Lower lobe of right lung (tissue), 2 donors: ENCODE results near the gene SLC34A1. TPM values are rescaled to one million over a fixed set of nuclear protein-coding genes. Genes with fewer than 3 reads are reported as not detected.
A peak's percentile ranks its signal among the peaks of the same experiment; 100 is the strongest.
"Not testable (repeated sequence)": the region's sequence is repeated elsewhere in the genome, so short reads cannot be mapped to it uniquely, and the experiment has no call there.

Source experiments
- ATAC-seq, 2 donors: fragments of 200-7000 bp; cut with Tn5 transposase; one replicate each; pipeline ENCODE4 v1.9.1; 2020 to 2022; ENCODE audit warnings: mild to moderate bottlenecking in 2 of 2, moderate library complexity in 2 of 2
- DNase-seq: peaks from one replicate; pipeline ENCODE4 v3.0.0-alpha.2; 2020
- H3K27ac ChIP-seq: fragments of 200-600 bp; one replicate; pipeline ENCODE4 v1.8.0; 2022
- H3K27me3 ChIP-seq: fragments of 200-600 bp; one replicate; pipeline ENCODE4 v1.8.0; 2022; ENCODE audit warnings: low read depth
- H3K36me3 ChIP-seq: fragments of 200-600 bp; one replicate; pipeline ENCODE4 v1.8.0; 2022; ENCODE audit warnings: mild to moderate bottlenecking
- H3K4me1 ChIP-seq: fragments of 200-600 bp; one replicate; pipeline ENCODE4 v1.8.0; 2022
- H3K4me3 ChIP-seq: fragments of 200-600 bp; one replicate; pipeline ENCODE4 v1.8.0; 2022; ENCODE audit warnings: mild to moderate bottlenecking
- H3K9me3 ChIP-seq: fragments of 200-600 bp; one replicate; pipeline ENCODE4 v1.8.0; 2022
- CTCF ChIP-seq: fragments of 200-600 bp; IDR thresholded peaks from one replicate; pipeline ENCODE4 v1.8.0; 2022; ENCODE audit warnings: antibody characterized with exemption, mild to moderate bottlenecking
- intact Hi-C: fragments of 100-400 bp; cut with DNase I; formaldehyde crosslinking; loops from one replicate; pipeline ENCODE4 v1.11.0; 2022
- total RNA-seq: library from RNA; stranded (reverse); fragmentation: NEBNext Ultra II Directional; extraction: Animal tissue kit (Norgen Biotek cat#: 25700); gene quantifications from one replicate; pipeline ENCODE4 v1.2.1, GENCODE V29; 2021
- donor health status: DM: no; HTN: yes; CAD: no; lungs with severe emphysema.

Gene SLC34A1
- total RNA-seq, 1 donor from 2014 or later, result not detected

- H3K36me3 ChIP-seq, result peaks cover 10% of the 10 kb centered on the region
- intact Hi-C loops, result no loop called here
- H3K27ac ChIP-seq, result peak overlapping the region; percentile 72
- H3K4me3 ChIP-seq, result peak overlapping the region; percentile 48
- no peak for TF ChIP-seq CTCF
- no peaks in the 10 kb centered on the region for H3K27me3 ChIP-seq
- DNase-seq, result no peak
- no peak for ATAC-seq
- no peaks in the 10 kb centered on the region for H3K9me3 ChIP-seq
- H3K4me1 ChIP-seq, result peaks cover 39% of the 10 kb centered on the region
Observed at GRCh38 chr5:177371120-177372033, 12.9 kb upstream of the SLC34A1 start.

DNA sequence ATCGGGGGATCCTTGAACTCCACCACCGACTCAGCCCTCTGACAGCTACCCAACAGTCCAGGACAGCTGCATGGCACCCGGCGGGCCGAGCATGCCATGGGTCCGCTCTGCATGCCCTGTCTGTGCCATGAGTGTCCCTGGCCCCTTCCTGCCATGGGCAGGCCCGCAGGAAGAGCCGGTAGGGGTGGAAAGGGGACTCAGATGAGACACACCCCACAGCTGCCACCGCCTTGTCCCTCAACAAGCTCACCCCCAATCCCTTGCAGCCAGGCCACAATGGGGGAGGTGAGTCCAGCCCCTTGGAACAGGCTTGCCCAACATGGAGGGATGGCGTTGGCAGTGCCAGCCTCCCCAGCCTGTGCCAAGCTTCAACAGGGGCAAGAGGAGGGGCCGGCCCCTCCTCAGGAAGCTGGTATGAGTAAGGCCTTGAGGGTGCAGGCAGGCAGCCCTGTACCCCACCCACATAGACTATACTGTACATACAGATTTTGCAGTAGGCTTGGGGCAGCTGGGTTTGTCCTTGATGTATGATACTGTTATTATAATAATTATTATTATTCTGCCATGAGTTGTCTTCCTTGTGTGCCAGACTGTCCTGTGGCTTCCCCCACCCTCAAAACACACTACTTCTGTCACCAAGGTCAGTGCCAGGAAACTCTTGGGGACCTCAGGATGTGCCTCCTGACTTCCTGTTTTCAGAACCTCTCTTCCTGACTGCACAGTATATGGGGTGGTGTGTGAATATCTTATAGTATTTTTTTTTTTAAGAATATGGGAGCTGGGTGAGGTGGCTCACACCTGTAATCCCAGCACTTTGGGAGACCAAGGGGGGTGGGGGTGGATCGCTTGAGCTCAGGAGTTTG lies 12.0 kb upstream of the SLC34A1 start:
- TF ChIP-seq CTCF, result no peak
- intact Hi-C loops, result no loop called here
- no peaks in the 10 kb centered on the region for H3K9me3 ChIP-seq
- no peak overlapping the region for H3K4me3 ChIP-seq
- peaks cover 32% of the 10 kb centered on the region for H3K4me1 ChIP-seq
- no peak for ATAC-seq
- no peaks in the 10 kb centered on the region for H3K27me3 ChIP-seq
- peak overlapping the region; percentile 72 for H3K27ac ChIP-seq
- peaks cover 10% of the 10 kb centered on the region for H3K36me3 ChIP-seq
- no peak for DNase-seq

DNA sequence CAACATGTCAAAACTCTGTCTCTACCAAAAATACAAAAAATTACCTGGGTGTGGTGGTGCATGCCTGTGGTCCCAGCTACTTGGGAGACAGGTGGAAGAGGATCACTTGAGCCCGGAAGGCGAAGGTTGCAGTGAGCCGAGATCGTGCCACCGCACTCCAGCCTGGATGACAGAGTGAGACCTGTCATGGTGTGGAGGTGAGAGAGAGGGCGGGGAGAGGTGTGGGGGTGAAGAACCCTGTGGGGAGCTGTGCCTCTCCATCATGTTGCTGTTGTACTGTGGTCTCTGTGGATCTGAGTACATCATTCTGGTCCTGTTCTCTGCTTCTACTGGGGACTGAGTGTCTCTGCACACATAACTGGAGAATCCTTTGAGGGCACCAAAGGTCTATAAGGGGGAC lies 11.3 kb upstream of the SLC34A1 start:
- no peak for TF ChIP-seq CTCF
- Histone ChIP-seq H3K27ac (no peak overlapping the region), H3K9me3 (no peaks in the 10 kb centered on the region), H3K4me3 (no peak overlapping the region), H3K27me3 (no peaks in the 10 kb centered on the region), H3K36me3 (peaks cover 5% of the 10 kb centered on the region), H3K4me1 (peaks cover 25% of the 10 kb centered on the region)
- no peak for DNase-seq
- ATAC-seq, result no peak
- intact Hi-C loops, result no loop called here

DNA sequence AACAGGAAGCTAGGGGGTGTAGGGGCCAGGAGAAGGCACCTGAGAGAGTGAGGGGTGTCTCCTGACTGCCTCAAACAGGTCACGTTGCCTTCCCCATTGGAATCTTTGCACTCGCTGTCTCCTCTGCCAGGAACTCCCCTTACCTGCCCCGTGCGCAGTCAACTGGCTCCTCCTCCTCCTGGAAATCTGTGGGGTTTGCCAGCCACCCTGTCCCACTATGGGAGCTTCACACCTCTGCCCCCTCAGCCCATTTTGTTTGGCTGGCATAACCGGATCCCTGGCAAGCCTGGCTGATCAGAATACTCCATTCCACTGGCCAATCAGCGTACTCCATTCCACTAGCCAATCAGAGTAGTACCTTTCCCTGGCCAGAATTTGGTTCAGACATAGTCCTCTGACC lies 10.4 kb upstream of the SLC34A1 start:
- Histone ChIP-seq H3K4me1 (peaks cover 25% of the 10 kb centered on the region), H3K36me3 (no peaks in the 10 kb centered on the region), H3K27ac (no peak overlapping the region), H3K9me3 (no peaks in the 10 kb centered on the region), H3K27me3 (no peaks in the 10 kb centered on the region), H3K4me3 (no peak overlapping the region)
- DNase-seq (no peak), ATAC-seq (no peak)
- intact Hi-C loops, result no loop called here
- TF ChIP-seq CTCF, result no peak

- Histone ChIP-seq H3K4me3 (no peak overlapping the region), H3K9me3 (no peaks in the 10 kb centered on the region), H3K4me1 (peaks cover 25% of the 10 kb centered on the region), H3K36me3 (no peaks in the 10 kb centered on the region), H3K27ac (no peak overlapping the region), H3K27me3 (no peaks in the 10 kb centered on the region)
- TF ChIP-seq CTCF, result no peak
- intact Hi-C loops, result no loop called here
- DNase-seq (no peak), ATAC-seq (no peak)
Observed at GRCh38 chr5:177374211-177374610, 10.0 kb upstream of the SLC34A1 start.

GRCh38 chr5:177375516-177375915 lies 8.7 kb upstream of the SLC34A1 start:
- H3K4me3 ChIP-seq, ATAC-seq, H3K27ac ChIP-seq, H3K9me3 ChIP-seq, DNase-seq, intact Hi-C loops, H3K36me3 ChIP-seq, H3K27me3 ChIP-seq: not testable (repeated sequence)
- H3K4me1 ChIP-seq, result peaks cover 14% of the 10 kb centered on the region
